DOHH2 (cell line): ENCODE data around the gene DCUN1D5.

Source experiments
- H3F3A ChIP-seq: fragments of 200-600 bp; sonication (generic), shearing (Covaris generic); 2 replicates; pipeline ENCODE4 v1.6.0; 2016; ENCODE audit warnings: antibody characterized with exemption, mild to moderate bottlenecking; ENCODE audit not compliant: control insufficient read depth, insufficient read depth
- H3K27ac ChIP-seq: fragments of 200-600 bp; sonication (generic); 2 replicates; pipeline ENCODE4 v1.5.1; 2014; ENCODE audit warnings: low read depth, mild to moderate bottlenecking, low read length, moderate library complexity
- H3K27me3 ChIP-seq: fragments of 200-600 bp; sonication (generic); 2 replicates; pipeline ENCODE4 v1.6.1; 2014; ENCODE audit warnings: mild to moderate bottlenecking, low read length, mixed read lengths; ENCODE audit not compliant: control insufficient read depth
- H3K36me3 ChIP-seq: fragments of 200-600 bp; sonication (generic); 2 replicates; pipeline ENCODE4 v1.6.1; 2014; ENCODE audit warnings: mild to moderate bottlenecking, low read length, moderate library complexity, mixed read lengths; ENCODE audit not compliant: control insufficient read depth
- H3K4me1 ChIP-seq: fragments of 200-600 bp; sonication (generic); 2 replicates; pipeline ENCODE4 v1.6.1; 2014; ENCODE audit warnings: mild to moderate bottlenecking, low read length, mixed read lengths; ENCODE audit not compliant: control insufficient read depth
- H3K4me2 ChIP-seq: fragments of 200-600 bp; sonication (generic); 2 replicates; pipeline ENCODE4 v1.6.0; 2014; ENCODE audit warnings: mild to moderate bottlenecking, low read length, moderate library complexity
- H3K4me3 ChIP-seq: fragments of 200-600 bp; sonication (generic); 2 replicates; pipeline ENCODE4 v1.5.1; 2014; ENCODE audit warnings: mild to moderate bottlenecking, low read length, mixed read lengths
- H3K79me2 ChIP-seq: fragments of 200-600 bp; sonication (generic); 2 replicates; pipeline ENCODE4 v1.6.1; 2014; ENCODE audit warnings: mild to moderate bottlenecking, low read length, mixed read lengths; ENCODE audit not compliant: control insufficient read depth
- H3K9me2 ChIP-seq: fragments of 200-600 bp; sonication (generic); replicated peaks from 2 replicates; pipeline ENCODE4 v1.6.1; 2014; ENCODE audit warnings: mild to moderate bottlenecking, low read length, mixed read lengths; ENCODE audit not compliant: control insufficient read depth
- H3K9me3 ChIP-seq: fragments of 200-600 bp; sonication (generic); 2 replicates; pipeline ENCODE4 v1.6.1; 2014; ENCODE audit warnings: antibody characterized with exemption, low read length, mixed read lengths; ENCODE audit not compliant: control insufficient read depth, insufficient read depth
- H4K20me1 ChIP-seq: fragments of 200-600 bp; sonication (generic); 2 replicates; pipeline ENCODE4 v1.6.0; 2014; ENCODE audit warnings: low read depth, mild to moderate bottlenecking, antibody characterized with exemption, low read length, moderate library complexity; ENCODE audit not compliant: control insufficient read depth, insufficient read depth
- EZH2phosphoT487 ChIP-seq: fragments of 200-600 bp; sonication (generic); IDR thresholded peaks from 2 replicates; pipeline ENCODE4 v1.6.1; 2017; ENCODE audit warnings: borderline replicate concordance, mild to moderate bottlenecking, antibody characterized with exemption, low read length, moderate library complexity, mixed read lengths
- TF ChIP-seq, protein P1 (sequence below): fragments of 200-600 bp; sonication (generic); IDR thresholded peaks from one replicate; pipeline ENCODE4 v1.5.1; 2014; ENCODE audit warnings: antibody characterized with exemption, mild to moderate bottlenecking, low read depth, low read length; ENCODE audit not compliant: poor library complexity, severe bottlenecking

The DCUN1D5 gene

DNA sequence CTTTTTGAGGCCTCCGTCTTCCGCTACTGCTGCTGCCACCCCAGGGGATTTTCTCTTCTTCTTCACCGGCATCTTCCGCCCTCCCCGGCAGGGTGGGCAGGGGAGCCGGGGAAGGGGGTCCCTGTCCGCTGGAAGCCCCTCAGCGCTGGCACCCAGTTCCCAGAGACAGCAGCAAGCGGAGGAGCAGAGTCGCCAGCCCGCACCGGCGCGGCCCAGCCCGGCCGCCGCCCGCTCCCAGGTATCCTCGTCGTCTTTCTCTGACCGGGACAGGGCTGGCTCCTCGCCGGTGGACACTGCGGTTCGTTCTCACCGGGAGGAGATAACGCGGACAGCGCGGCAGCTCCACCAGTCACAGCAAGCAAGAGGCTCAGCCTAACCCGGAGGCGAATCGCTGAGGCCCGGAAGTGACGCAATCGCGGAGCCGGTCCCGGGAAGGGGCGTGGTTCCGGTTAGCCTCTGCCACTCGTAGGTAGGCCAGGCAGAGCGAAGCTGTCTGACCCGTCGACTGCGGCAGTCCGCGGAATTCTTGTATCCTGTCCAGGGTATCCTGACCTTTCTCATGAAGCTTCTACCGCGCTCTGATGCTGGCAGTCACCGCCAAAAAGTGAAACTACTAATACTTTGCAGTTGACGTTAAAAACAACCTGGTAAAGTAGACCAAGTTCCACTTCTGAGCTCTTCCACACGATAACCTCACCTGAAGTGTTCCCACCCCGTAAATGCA lies at the start of gene DCUN1D5:
Gene DCUN1D5, minus strand, starts transcription at position 360 of the 724 bp plus-strand sequence. Its CDS starts 288 bp downstream, at position 72.
- no peaks in the 10 kb centered on the region for H3K9me3 ChIP-seq
- no peaks in the 10 kb centered on the region for H3F3A ChIP-seq
- TF ChIP-seq, protein P1, sequence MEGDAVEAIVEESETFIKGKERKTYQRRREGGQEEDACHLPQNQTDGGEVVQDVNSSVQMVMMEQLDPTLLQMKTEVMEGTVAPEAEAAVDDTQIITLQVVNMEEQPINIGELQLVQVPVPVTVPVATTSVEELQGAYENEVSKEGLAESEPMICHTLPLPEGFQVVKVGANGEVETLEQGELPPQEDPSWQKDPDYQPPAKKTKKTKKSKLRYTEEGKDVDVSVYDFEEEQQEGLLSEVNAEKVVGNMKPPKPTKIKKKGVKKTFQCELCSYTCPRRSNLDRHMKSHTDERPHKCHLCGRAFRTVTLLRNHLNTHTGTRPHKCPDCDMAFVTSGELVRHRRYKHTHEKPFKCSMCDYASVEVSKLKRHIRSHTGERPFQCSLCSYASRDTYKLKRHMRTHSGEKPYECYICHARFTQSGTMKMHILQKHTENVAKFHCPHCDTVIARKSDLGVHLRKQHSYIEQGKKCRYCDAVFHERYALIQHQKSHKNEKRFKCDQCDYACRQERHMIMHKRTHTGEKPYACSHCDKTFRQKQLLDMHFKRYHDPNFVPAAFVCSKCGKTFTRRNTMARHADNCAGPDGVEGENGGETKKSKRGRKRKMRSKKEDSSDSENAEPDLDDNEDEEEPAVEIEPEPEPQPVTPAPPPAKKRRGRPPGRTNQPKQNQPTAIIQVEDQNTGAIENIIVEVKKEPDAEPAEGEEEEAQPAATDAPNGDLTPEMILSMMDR, result no peak
- TF ChIP-seq EZH2phosphoT487, result no peak
- peaks cover 32% of the 10 kb centered on the region for H3K36me3 ChIP-seq
- no peaks in the 10 kb centered on the region for H3K9me2 ChIP-seq
- peaks cover 55% of the 10 kb centered on the region for H3K79me2 ChIP-seq
- H4K20me1 ChIP-seq, result no peaks in the 10 kb centered on the region
- H3K27me3 ChIP-seq, result no peaks in the 10 kb centered on the region
- peak within 1 kb of the TSS; percentile 90 for H3K4me2 ChIP-seq
- H3K4me1 ChIP-seq, result peaks cover 23% of the 10 kb centered on the region
- H3K4me3 ChIP-seq, result peak within 1 kb of the TSS; percentile 95
- H3K27ac ChIP-seq, result peak within 1 kb of the TSS; percentile 59

DNA sequence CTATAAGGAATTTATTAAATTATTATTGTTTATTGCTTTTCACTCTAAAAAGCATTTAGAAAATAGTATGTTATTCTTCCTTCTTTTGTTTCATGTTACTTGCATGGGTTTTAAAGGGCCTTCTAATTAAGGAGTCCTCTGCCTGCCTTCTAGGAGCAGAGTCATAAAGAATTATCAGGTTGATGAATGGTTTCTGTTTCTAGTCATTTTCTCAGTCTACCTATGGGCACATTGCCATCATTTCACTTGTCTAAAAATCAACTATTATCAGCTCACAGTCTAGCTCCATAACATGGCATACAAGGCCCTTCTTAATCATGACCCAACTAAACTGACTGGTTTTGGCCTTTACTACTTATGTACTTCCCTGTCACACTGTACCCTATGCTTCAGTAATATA lies 33.5 kb upstream of the DCUN1D5 start:
- Histone ChIP-seq H3F3A (no peaks in the 10 kb centered on the region), H3K4me2 (no peak overlapping the region), H4K20me1 (no peaks in the 10 kb centered on the region), H3K36me3 (no peaks in the 10 kb centered on the region), H3K27me3 (no peaks in the 10 kb centered on the region), H3K4me3 (no peak overlapping the region), H3K9me2 (no peaks in the 10 kb centered on the region), H3K9me3 (no peaks in the 10 kb centered on the region), H3K4me1 (no peaks in the 10 kb centered on the region), H3K27ac (no peak overlapping the region), H3K79me2 (no peaks in the 10 kb centered on the region)
- TF ChIP-seq, protein P1, result no peak

DNA sequence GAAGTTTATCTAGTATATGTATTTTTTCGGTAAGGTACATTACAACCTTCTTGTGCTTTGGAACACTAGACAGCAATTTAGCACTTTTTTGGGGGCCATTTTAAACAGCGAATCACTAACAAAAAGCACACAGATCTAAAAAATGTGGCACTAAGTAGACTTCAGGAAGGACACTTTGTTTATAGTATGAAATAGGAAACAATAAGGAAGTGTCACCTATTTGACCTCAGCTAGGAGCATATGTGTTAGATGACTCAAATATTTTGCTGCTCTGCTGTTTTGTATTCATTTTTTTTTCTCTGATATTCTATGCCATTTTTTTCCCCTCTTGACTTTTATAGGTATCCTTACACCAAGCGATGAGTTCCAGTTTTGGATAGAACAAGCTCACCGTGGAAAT lies 22.9 kb upstream of the DCUN1D5 start:
- no peak overlapping the region for H3K4me3 ChIP-seq
- H3K27ac ChIP-seq, result no peak overlapping the region
- no peaks in the 10 kb centered on the region for H3K27me3 ChIP-seq

More for the DNA sequence above, 22.9 kb upstream of the DCUN1D5 start:
- Histone ChIP-seq H3K9me3 (no peaks in the 10 kb centered on the region), H3K36me3 (no peaks in the 10 kb centered on the region), H3K9me2 (no peaks in the 10 kb centered on the region), H3K4me2 (no peak overlapping the region), H4K20me1 (no peaks in the 10 kb centered on the region), H3F3A (no peaks in the 10 kb centered on the region; the same call in 1 of the 2 replicates), H3K79me2 (no peaks in the 10 kb centered on the region), H3K4me1 (peaks cover 5% of the 10 kb centered on the region)
- TF ChIP-seq EZH2phosphoT487, result no peak
- TF ChIP-seq, protein P1, result no peak
